ENCODE measurements around the gene SOCS3. TPM values are rescaled to one million over a fixed set of nuclear protein-coding genes. Genes with fewer than 3 reads are reported as not detected.
"Not testable (repeated sequence)": the region's sequence is repeated elsewhere in the genome, so short reads cannot be mapped to it uniquely, and the experiment has no call there.

The SOCS3 gene
- polyA plus RNA-seq, 2 donors, result 6.6 to 20.1 TPM

DNA sequence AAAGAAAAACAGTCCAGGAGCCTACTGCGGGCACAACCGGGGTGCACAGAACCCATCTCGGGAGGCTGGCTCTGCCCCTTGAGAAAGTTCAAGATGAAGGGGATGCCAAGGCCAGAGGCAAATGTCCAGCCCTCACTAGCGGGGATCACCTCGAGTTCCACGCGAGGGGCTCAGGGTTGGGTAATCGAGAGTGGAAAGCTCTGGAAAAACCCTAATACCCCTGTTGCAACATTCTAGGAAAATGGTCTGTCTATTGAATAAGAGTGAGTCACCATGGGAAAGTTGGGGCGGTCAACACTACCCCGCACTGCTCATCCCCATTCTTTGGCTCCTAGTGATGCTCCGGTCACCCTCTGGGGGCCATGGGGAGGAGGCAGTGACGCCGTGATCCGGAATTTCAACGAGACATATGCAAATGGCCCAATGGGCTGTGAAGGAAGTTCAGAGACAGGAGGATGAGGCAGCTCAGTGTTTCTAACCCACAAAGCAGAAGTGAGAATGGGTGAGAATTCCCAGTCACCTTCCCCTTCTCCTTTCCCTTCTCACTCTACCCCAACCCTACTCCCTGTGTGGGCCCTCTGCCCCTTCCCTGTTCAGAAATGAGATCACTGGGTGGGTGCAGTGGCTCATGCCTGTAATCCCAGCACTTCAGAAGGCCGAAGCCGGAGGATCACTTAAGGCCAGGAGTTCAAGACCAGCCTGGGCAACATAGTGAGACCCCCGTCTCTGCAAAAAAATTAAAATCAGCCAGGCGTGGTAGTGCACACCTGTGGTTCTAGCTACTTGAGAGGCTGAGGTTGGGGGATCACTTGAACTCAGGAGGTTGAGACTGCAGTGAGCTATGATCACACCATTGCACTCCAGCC, 22.4 kb downstream of the SOCS3 start:
- Histone ChIP-seq H3K4me1 (ENCODE audit: control insufficient read depth in 2 of 2, insufficient read depth in 2 of 2, low read length in 1 of 2) (peaks cover 2 to 10% of the 10 kb centered on the region in 2 donors), H3K9me3 (ENCODE audit: control insufficient read depth in 2 of 2, insufficient read depth in 1 of 2, low read depth in 1 of 2, low read length in 1 of 2) (no peaks in the 10 kb centered on the region), H3K4me3 (ENCODE audit: low read depth in 1 of 2, low read length in 2 of 2) (no peak overlapping the region), H3K27ac (ENCODE audit: low read depth in 2 of 2, low read length in 1 of 2) (no peak overlapping the region), H3K27me3 (ENCODE audit: control insufficient read depth in 1 of 2, insufficient read depth in 2 of 2, low read length in 2 of 2) (no peaks in the 10 kb centered on the region), H3K36me3 (ENCODE audit: control insufficient read depth in 2 of 2, insufficient read depth in 2 of 2, low read length in 1 of 2) (no peaks in the 10 kb centered on the region)
- WGBS, 2 donors, result 73 to 79% methylated on average over 19 of the region's 19 CpGs

DNA sequence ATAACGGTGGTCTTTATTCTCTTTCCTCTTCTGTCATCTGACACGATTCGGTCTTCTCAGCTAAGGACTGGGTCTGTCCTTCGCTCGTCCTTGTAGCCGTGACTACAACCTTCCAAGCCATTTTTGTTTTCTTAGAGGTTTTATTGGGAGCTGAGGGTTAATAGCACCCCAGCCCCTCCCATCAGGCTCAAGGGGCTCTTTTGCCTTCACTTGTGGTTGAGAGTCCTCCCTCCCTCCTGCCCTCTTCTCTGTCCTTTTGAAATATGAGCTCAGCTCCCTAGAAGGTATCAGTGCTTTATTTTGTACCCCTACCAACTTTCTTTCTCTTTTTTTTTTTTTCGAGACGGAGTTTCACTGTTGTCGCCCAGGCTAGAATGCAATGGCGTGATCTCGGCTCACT, 24.7 kb downstream of the SOCS3 start:
- H3K4me3 ChIP-seq (ENCODE audit: low read depth in 1 of 2, low read length in 2 of 2), result no peak overlapping the region
- no peaks in the 10 kb centered on the region for H3K36me3 ChIP-seq (ENCODE audit: control insufficient read depth in 2 of 2, insufficient read depth in 2 of 2, low read length in 1 of 2)
- H3K4me1 ChIP-seq (ENCODE audit: control insufficient read depth in 2 of 2, insufficient read depth in 2 of 2, low read length in 1 of 2), result no peaks in the 10 kb centered on the region
- H3K27me3 ChIP-seq (ENCODE audit: control insufficient read depth in 1 of 2, insufficient read depth in 2 of 2, low read length in 2 of 2), result no peaks in the 10 kb centered on the region
- 95 to 98% methylated on average over 11 of the region's 11 CpGs for WGBS, 2 donors
- H3K9me3 ChIP-seq (ENCODE audit: control insufficient read depth in 2 of 2, insufficient read depth in 1 of 2, low read depth in 1 of 2, low read length in 1 of 2), result no peaks in the 10 kb centered on the region
- no peak overlapping the region for H3K27ac ChIP-seq (ENCODE audit: low read depth in 2 of 2, low read length in 1 of 2)

DNA sequence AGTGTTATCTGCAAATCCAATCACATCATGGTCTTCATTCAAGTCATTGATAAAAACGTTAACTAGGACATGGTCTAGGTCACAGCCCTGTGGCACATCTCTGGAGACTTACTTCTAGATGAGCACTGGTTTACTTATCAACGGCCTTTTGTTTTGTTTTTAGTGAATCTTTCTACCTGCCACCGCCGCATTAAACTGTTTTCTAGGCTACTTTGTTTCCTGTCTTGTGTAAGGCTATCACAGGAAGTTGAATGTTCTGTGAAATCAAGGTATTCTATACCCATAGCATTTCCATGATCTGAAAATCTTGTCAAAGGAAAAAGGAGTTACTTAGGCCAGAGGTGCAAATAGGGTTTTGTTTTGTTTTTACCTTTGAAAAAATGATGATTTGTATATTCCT, 26.9 kb downstream of the SOCS3 start:
- WGBS, 2 donors, result 66 to 73% methylated on average over 4 of the region's 4 CpGs

DNA sequence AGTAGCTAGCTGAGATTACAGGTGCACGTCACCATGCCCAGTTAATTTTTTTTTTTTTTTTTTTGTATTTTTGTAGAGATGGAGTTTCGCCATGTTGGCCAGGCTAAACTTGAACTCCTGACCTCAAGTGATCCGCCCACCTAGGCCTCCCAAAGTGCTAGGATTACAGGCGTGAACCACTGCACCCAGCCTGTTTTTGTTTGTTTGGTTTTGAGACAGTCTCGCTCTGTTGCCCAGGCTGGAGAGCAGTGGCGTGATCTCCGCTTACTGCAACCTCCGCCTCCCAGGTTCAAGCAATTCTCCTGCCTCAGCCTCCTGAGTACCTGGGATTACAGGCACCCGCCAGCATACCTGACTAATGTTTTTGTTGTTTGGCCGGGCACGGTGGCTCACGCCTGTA, 28.5 kb downstream of the SOCS3 start:
- H3K27ac ChIP-seq (ENCODE audit: low read depth in 2 of 2, low read length in 1 of 2); H3K4me3 ChIP-seq (ENCODE audit: low read depth in 1 of 2, low read length in 2 of 2); H3K27me3 ChIP-seq (ENCODE audit: control insufficient read depth in 1 of 2, insufficient read depth in 2 of 2, low read length in 2 of 2); H3K4me1 ChIP-seq (ENCODE audit: control insufficient read depth in 2 of 2, insufficient read depth in 2 of 2, low read length in 1 of 2); H3K36me3 ChIP-seq (ENCODE audit: control insufficient read depth in 2 of 2, insufficient read depth in 2 of 2, low read length in 1 of 2); H3K9me3 ChIP-seq (ENCODE audit: control insufficient read depth in 2 of 2, insufficient read depth in 1 of 2, low read depth in 1 of 2, low read length in 1 of 2): not testable (repeated sequence)
- WGBS, 2 donors, result 85 to 86% methylated on average over 12 of the region's 12 CpGs

More for the DNA sequence above, 26.9 kb downstream of the SOCS3 start:
- no peak overlapping the region for H3K27ac ChIP-seq (ENCODE audit: low read depth in 2 of 2, low read length in 1 of 2)
- no peaks in the 10 kb centered on the region for H3K9me3 ChIP-seq (ENCODE audit: control insufficient read depth in 2 of 2, insufficient read depth in 1 of 2, low read depth in 1 of 2, low read length in 1 of 2)
- H3K27me3 ChIP-seq (ENCODE audit: control insufficient read depth in 1 of 2, insufficient read depth in 2 of 2, low read length in 2 of 2), result no peaks in the 10 kb centered on the region
- no peaks in the 10 kb centered on the region for H3K36me3 ChIP-seq (ENCODE audit: control insufficient read depth in 2 of 2, insufficient read depth in 2 of 2, low read length in 1 of 2)
- no peaks in the 10 kb centered on the region for H3K4me1 ChIP-seq (ENCODE audit: control insufficient read depth in 2 of 2, insufficient read depth in 2 of 2, low read length in 1 of 2)
- H3K4me3 ChIP-seq (ENCODE audit: low read depth in 1 of 2, low read length in 2 of 2), result no peak overlapping the region

DNA sequence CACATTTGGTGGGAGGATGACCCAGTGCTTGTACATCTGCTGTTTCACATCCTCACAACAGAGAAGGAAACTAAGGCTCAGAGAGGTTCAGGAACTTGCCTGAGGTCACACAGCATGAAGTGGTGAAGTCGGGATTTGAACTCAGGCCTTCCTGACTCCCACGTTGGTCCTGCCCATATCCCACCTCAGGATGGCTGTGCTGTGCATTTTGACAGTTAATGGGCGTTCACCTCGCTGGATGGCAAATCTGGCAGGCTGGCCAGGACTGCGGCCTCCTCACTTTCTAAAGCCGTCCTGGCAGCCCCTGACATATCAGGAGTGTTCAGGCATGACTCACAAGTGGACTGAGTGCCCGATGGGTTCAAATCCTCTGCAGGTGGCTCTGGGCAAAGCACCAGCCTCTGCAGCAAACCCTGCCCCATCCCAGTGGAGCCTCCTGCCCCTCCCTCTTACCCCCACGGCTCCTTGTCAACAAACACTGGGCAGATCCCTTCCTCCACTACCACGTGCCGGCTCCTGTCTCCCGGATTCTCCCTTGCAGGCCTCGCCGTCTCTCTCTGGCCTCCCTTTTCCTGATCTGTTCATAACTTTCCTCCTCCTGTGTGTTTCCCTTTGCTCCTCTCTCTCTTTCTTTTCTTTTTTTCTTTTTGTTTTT, 29.2 kb downstream of the SOCS3 start:
- H3K27ac ChIP-seq (ENCODE audit: low read depth in 2 of 2, low read length in 1 of 2), result peak overlapping the region in 1 of 2 donors; percentile 18

DNA sequence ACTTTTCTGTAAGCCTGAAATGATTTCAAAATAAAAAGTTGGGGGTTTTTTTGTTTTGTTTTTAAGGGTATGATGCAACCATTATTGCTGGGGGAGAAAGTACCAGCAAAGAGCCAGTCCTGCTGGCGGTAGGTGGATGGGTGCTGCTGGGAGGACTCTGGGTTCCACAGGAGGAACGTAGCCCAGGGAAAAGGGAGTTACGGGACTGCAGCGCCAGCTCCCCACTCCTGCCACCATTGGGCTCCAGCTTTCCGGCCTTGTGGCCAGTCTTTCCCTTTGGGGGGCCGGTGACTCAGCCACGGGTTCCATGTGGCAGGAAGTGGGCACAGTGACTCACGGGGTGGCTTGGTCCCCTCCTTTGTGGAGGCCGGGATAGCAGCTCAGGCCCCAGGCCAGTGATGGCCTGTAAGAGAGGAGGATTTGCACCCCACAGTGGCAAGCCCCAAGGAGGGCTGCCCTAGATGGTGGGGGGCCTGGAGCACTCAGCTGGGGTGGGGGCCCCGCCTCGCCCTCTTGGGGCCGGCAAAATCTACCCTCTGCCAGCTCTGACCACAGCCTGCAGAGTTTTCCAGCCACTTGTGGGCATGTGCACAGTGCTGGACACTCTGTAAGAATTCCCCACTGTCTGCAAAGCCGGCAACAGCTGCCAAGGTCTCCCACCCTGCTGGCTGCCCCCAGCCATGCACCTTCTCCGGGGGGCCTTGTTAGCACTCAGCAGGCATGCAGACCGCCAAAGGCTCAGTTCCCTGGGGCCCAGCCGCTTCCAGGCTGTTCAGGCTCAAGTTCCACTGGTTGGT, 30.4 kb downstream of the SOCS3 start:
- Histone ChIP-seq H3K27ac (ENCODE audit: low read depth in 2 of 2, low read length in 1 of 2) (peak overlapping the region in 1 of 2 donors; percentile 27), H3K4me1 (ENCODE audit: control insufficient read depth in 2 of 2, insufficient read depth in 2 of 2, low read length in 1 of 2) (peaks cover 7 to 9% of the 10 kb centered on the region in 2 donors), H3K9me3 (ENCODE audit: control insufficient read depth in 2 of 2, insufficient read depth in 1 of 2, low read depth in 1 of 2, low read length in 1 of 2) (no peaks in the 10 kb centered on the region), H3K4me3 (ENCODE audit: low read depth in 1 of 2, low read length in 2 of 2) (no peak overlapping the region), H3K36me3 (ENCODE audit: control insufficient read depth in 2 of 2, insufficient read depth in 2 of 2, low read length in 1 of 2) (no peaks in the 10 kb centered on the region), H3K27me3 (ENCODE audit: control insufficient read depth in 1 of 2, insufficient read depth in 2 of 2, low read length in 2 of 2) (no peaks in the 10 kb centered on the region)
- WGBS, 2 donors, result 71 to 73% methylated on average over 15 to 16 of the region's 16 CpGs

More for the DNA sequence above, 29.2 kb downstream of the SOCS3 start:
- H3K4me1 ChIP-seq (ENCODE audit: control insufficient read depth in 2 of 2, insufficient read depth in 2 of 2, low read length in 1 of 2), result peaks cover 0 to 2% of the 10 kb centered on the region in 2 donors
- no peaks in the 10 kb centered on the region for H3K36me3 ChIP-seq (ENCODE audit: control insufficient read depth in 2 of 2, insufficient read depth in 2 of 2, low read length in 1 of 2)
- H3K27me3 ChIP-seq (ENCODE audit: control insufficient read depth in 1 of 2, insufficient read depth in 2 of 2, low read length in 2 of 2), result no peaks in the 10 kb centered on the region
- no peaks in the 10 kb centered on the region for H3K9me3 ChIP-seq (ENCODE audit: control insufficient read depth in 2 of 2, insufficient read depth in 1 of 2, low read depth in 1 of 2, low read length in 1 of 2)
- H3K4me3 ChIP-seq (ENCODE audit: low read depth in 1 of 2, low read length in 2 of 2), result no peak overlapping the region
- 44 to 45% methylated on average over 13 of the region's 13 CpGs for WGBS, 2 donors

DNA sequence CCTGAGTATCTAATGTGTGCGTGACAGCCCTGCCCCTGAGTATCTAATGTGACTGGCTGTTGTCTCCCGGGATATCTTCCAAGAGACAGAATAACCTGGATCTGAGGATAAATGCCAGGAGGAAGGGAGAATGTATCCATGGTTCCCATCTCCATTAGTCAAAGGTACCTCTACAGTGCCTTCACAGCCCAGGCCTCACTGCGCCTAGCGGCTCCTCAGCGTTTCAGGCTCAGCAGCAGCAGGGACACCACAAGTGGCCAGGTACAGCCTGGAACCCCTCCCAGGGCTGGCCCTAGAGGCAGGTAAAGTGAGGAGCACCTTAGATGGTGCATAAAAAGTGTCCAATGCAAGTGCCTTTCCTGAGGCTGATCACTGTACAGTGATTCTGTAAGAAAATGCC, 32.0 kb downstream of the SOCS3 start:
- WGBS, 2 donors, result 87 to 88% methylated on average over 5 of the region's 5 CpGs
- H3K4me3 ChIP-seq (ENCODE audit: low read depth in 1 of 2, low read length in 2 of 2), result peak overlapping the region in 1 of 2 donors; percentile 6
- H3K9me3 ChIP-seq (ENCODE audit: control insufficient read depth in 2 of 2, insufficient read depth in 1 of 2, low read depth in 1 of 2, low read length in 1 of 2), result no peaks in the 10 kb centered on the region
- no peaks in the 10 kb centered on the region for H3K27me3 ChIP-seq (ENCODE audit: control insufficient read depth in 1 of 2, insufficient read depth in 2 of 2, low read length in 2 of 2)
- peaks cover 7 to 9% of the 10 kb centered on the region in 2 donors for H3K4me1 ChIP-seq (ENCODE audit: control insufficient read depth in 2 of 2, insufficient read depth in 2 of 2, low read length in 1 of 2)
- no peaks in the 10 kb centered on the region for H3K36me3 ChIP-seq (ENCODE audit: control insufficient read depth in 2 of 2, insufficient read depth in 2 of 2, low read length in 1 of 2)
- H3K27ac ChIP-seq (ENCODE audit: low read depth in 2 of 2, low read length in 1 of 2), result no peak overlapping the region

DNA sequence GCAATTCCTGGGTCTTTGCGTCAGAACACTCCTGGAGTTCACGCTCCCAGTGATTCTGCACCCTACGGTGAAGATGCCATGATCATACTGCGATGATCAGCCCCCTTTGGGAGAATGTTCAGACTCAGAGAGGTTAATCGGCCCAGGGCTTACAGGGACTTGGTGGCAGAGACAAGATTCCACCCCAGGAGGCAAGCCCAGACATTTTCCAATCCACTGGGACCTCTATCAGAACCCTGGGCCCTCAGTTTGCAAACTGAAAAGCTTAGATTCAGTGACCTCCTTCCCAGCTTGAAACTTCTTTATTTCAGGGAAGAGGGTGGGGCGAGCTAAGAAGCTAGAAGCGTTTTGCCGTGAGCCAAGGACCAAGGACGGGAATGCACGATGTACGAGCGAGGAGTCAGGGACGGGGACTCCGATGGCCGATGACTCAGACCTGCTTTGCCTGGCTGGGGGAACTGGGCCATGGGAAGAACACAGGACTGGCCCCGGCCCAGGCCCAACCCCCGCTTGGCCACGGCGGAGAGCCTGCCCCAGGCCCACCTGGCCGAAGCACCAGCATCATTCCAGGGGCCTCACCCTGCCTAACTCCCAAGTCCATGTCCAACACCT, 34.7 kb downstream of the SOCS3 start:
- 41 to 56% methylated on average over 20 of the region's 20 CpGs for WGBS, 2 donors
- Histone ChIP-seq H3K4me1 (ENCODE audit: control insufficient read depth in 2 of 2, insufficient read depth in 2 of 2, low read length in 1 of 2) (peaks cover 7 to 9% of the 10 kb centered on the region in 2 donors), H3K36me3 (ENCODE audit: control insufficient read depth in 2 of 2, insufficient read depth in 2 of 2, low read length in 1 of 2) (no peaks in the 10 kb centered on the region), H3K4me3 (ENCODE audit: low read depth in 1 of 2, low read length in 2 of 2) (no peak overlapping the region), H3K27me3 (ENCODE audit: control insufficient read depth in 1 of 2, insufficient read depth in 2 of 2, low read length in 2 of 2) (no peaks in the 10 kb centered on the region), H3K27ac (ENCODE audit: low read depth in 2 of 2, low read length in 1 of 2) (peak overlapping the region; percentile 79 to 80), H3K9me3 (ENCODE audit: control insufficient read depth in 2 of 2, insufficient read depth in 1 of 2, low read depth in 1 of 2, low read length in 1 of 2) (no peaks in the 10 kb centered on the region)
